ENCODE results near the gene LMOD1. TPM values are rescaled to one million over a fixed set of nuclear protein-coding genes. Genes with fewer than 3 reads are reported as not detected.

LMOD1 gene
- 0.19 and 0.39 TPM in 2 replicates for total RNA-seq
- long read RNA-seq: 0 reads

- peak; percentile 67 for DNase-seq (ENCODE audit: low read depth, low spot score)
- H3K27me3 Mint-ChIP-seq (ENCODE audit: low read depth): peaks cover 42% of the 10 kb centered on the region
- TF ChIP-seq, protein P1, sequence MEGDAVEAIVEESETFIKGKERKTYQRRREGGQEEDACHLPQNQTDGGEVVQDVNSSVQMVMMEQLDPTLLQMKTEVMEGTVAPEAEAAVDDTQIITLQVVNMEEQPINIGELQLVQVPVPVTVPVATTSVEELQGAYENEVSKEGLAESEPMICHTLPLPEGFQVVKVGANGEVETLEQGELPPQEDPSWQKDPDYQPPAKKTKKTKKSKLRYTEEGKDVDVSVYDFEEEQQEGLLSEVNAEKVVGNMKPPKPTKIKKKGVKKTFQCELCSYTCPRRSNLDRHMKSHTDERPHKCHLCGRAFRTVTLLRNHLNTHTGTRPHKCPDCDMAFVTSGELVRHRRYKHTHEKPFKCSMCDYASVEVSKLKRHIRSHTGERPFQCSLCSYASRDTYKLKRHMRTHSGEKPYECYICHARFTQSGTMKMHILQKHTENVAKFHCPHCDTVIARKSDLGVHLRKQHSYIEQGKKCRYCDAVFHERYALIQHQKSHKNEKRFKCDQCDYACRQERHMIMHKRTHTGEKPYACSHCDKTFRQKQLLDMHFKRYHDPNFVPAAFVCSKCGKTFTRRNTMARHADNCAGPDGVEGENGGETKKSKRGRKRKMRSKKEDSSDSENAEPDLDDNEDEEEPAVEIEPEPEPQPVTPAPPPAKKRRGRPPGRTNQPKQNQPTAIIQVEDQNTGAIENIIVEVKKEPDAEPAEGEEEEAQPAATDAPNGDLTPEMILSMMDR (conservative IDR thresholded peaks at IDR 0.05): no peak
- peaks cover 29% of the 10 kb centered on the region for H3K4me1 Mint-ChIP-seq
- H3K36me3 Mint-ChIP-seq (ENCODE audit: low read depth): no peaks in the 10 kb centered on the region
- no peak within 1 kb of the TSS for H3K27ac Mint-ChIP-seq (ENCODE audit: unreplicated experiment)
- H3K9me3 Mint-ChIP-seq: no peaks in the 10 kb centered on the region
- H3K4me3 Mint-ChIP-seq: peak within 1 kb of the TSS; percentile 84
Observed at GRCh38 chr1:201946224-201946908, at the start of gene LMOD1. Gene LMOD1, minus strand, starts transcription at chr1:201946548. Its CDS starts 208 bp downstream, at chr1:201946340.

- TF ChIP-seq, protein P1 (conservative IDR thresholded peaks at IDR 0.05): no peak
- Mint-ChIP-seq H3K4me3 (no peak overlapping the region), H3K27ac (ENCODE audit: unreplicated experiment) (no peak overlapping the region), H3K36me3 (ENCODE audit: low read depth) (peaks cover 18% of the 10 kb centered on the region), H3K9me3 (no peaks in the 10 kb centered on the region), H3K27me3 (ENCODE audit: low read depth) (no peaks in the 10 kb centered on the region), H3K4me1 (peaks cover 4% of the 10 kb centered on the region)
- DNase-seq (ENCODE audit: low read depth, low spot score): no peak
Observed at GRCh38 chr1:201990427-201990826, 44.1 kb upstream of the LMOD1 start.

- H3K27ac Mint-ChIP-seq (ENCODE audit: unreplicated experiment): no peak overlapping the region
- peaks cover 4% of the 10 kb centered on the region for H3K4me1 Mint-ChIP-seq
- H3K36me3 Mint-ChIP-seq (ENCODE audit: low read depth): peaks cover 18% of the 10 kb centered on the region
- H3K27me3 Mint-ChIP-seq (ENCODE audit: low read depth): no peaks in the 10 kb centered on the region
- H3K4me3 Mint-ChIP-seq: no peak overlapping the region
- H3K9me3 Mint-ChIP-seq: no peaks in the 10 kb centered on the region
- TF ChIP-seq, protein P1 (conservative IDR thresholded peaks at IDR 0.05): no peak
- no peak for DNase-seq (ENCODE audit: low read depth, low spot score)
Observed at GRCh38 chr1:201989354-201990128, 43.2 kb upstream of the LMOD1 start.

- peaks cover 12% of the 10 kb centered on the region for H3K4me1 Mint-ChIP-seq
- H3K27me3 Mint-ChIP-seq (ENCODE audit: low read depth): no peaks in the 10 kb centered on the region
- H3K27ac Mint-ChIP-seq (ENCODE audit: unreplicated experiment): no peak overlapping the region
- DNase-seq (ENCODE audit: low read depth, low spot score): no peak
- TF ChIP-seq, protein P1 (conservative IDR thresholded peaks at IDR 0.05): no peak
- no peak overlapping the region for H3K4me3 Mint-ChIP-seq
- H3K9me3 Mint-ChIP-seq: no peaks in the 10 kb centered on the region
- H3K36me3 Mint-ChIP-seq (ENCODE audit: low read depth): peaks cover 9% of the 10 kb centered on the region
Observed at GRCh38 chr1:201988601-201989000, 42.3 kb upstream of the LMOD1 start.

GRCh38 chr1:201985355-201985754, 39.0 kb upstream of the LMOD1 start:
- TF ChIP-seq, protein P1 (conservative IDR thresholded peaks at IDR 0.05): no peak
- no peak for DNase-seq (ENCODE audit: low read depth, low spot score)
- Mint-ChIP-seq H3K4me1 (peaks cover 27% of the 10 kb centered on the region), H3K27ac (ENCODE audit: unreplicated experiment) (no peak overlapping the region), H3K4me3 (peak overlapping the region; percentile 80), H3K36me3 (ENCODE audit: low read depth) (peaks cover 3% of the 10 kb centered on the region), H3K9me3 (no peaks in the 10 kb centered on the region), H3K27me3 (ENCODE audit: low read depth) (no peaks in the 10 kb centered on the region)
